GM21528 (cell line): ENCODE measurements around the gene GRK5.

ENCODE experiments used
- ATAC-seq: cut with Tn5 transposase; IDR thresholded peaks from one replicate; pipeline ENCODE4 v1.9.1; 2021; ENCODE audit warnings: mild to moderate bottlenecking, moderate library complexity; ENCODE audit not compliant: unreplicated experiment, low FRiP score

GRK5 gene

GRCh38 chr10:119393845-119394244, 186.5 kb downstream of the GRK5 start:
- ATAC-seq = no peak

- no peak for ATAC-seq
Observed at GRCh38 chr10:119394657-119395279, 187.4 kb downstream of the GRK5 start.

DNA sequence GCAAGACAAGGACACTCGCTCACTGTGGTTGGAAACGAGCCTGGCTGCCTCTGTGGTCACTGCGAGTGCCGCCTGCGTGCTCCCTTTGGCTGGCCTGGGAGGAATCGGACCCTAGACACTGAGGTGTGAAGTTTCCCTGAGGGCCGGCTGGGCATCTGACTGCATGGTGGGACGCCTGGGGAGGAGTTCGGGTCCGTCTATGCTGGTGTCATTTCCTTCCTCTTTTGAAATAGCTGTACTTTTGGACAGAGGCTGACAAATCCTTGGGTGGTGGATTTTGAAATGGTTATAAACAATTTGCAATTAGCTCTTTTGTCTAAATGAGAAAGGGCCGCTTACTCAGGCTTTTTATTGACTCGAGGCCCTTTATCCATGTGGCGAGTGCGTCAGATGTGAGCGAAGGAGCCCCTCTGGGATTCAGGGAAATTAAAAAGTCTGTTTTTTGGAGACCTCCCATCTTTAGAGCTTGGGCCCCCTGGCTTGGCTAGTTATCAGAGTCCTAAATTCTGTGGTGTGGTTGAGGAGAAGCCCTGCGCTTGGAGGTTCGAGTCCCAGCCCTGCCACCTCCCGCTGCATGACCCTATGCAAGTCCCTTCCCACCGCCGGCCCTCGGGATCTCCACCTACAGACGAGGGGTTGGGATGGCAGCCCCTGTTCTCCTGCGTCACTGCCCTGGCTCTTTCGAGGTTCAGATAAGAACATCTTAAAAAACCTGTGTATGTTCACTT, 188.1 kb downstream of the GRK5 start:
- ATAC-seq = no peak

GRCh38 chr10:119396008-119396708, 188.8 kb downstream of the GRK5 start:
- ATAC-seq = no peak

DNA sequence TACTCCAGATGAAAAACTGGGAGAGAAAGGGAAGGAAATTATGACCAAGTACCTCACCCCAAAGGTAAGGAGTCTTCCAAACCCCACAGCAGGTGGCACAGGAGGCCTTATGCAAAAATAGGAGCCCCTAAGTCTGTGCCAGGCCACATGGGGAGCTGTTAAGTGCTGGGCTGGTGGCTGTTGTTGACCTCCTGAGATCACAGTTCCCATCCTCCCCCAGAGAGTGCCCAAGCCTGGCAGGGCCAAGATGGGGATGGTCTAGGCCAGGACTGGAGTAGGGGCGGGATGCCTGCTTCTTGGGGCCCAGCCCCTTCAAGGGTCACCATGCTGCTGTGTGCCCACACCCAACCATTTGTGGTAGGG, 189.3 kb downstream of the GRK5 start:
- ATAC-seq = no peak

- ATAC-seq = no peak
Observed at GRCh38 chr10:119397416-119397815, 190.0 kb downstream of the GRK5 start.

DNA sequence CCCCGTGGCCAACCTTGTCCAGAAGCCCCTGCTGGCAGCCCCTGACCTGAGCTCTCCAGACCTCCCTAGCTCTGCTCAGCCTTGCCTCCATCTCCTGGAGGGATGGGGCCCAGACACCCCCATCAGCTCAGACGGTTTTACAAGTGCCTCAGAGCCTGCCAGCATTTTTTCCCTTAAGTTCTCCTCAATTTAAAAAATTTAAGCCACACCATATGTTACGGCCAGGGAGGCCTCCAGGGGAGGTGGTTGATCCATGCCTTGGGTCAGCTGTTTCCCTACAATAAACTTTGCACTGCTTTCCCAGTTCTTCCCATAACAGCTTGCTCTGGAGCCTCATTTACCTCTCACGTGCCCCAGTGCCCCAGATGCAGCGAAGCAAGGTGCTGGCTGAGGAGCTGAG, 191.6 kb downstream of the GRK5 start:
- ATAC-seq = no peak

GRCh38 chr10:119399466-119399865, 192.1 kb downstream of the GRK5 start:
- ATAC-seq = no peak

DNA sequence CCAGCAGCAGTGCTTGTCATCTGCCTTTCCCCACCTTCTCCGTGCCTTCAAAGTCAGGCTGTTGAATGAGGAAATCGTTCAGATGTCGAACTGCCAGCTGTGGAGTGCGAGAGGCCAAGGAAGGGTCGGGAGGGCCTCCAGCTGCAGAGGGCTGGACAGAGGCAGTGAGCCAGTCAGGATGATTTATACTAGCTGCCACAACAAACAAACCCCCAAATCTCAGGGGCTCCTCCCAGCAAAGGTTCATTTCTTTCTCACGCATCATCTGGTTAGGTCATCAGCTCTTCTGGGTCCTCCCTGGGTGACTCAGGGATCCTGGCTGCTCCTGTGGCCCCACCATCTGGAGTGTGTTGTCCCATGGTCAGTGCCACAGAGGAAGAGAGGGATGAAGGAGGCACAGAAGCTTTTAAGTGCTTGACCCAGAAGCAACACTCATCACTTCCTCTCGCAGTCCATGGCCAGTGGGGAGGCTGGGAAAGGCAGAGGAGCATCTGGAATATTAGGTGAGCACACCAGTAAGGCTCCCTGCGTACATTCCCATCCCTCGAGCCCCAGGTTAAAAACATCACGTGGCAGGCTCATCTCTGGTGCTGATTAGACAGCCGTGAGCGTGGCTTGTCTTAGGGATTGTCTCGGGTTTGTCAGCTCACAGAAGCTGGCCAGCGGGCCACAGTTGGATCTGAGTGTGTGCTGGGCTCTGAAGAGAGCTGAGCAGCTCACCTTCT, 194.5 kb downstream of the GRK5 start:
- no peak for ATAC-seq

- ATAC-seq = no peak
Observed at GRCh38 chr10:119403921-119404320, 196.6 kb downstream of the GRK5 start.

DNA sequence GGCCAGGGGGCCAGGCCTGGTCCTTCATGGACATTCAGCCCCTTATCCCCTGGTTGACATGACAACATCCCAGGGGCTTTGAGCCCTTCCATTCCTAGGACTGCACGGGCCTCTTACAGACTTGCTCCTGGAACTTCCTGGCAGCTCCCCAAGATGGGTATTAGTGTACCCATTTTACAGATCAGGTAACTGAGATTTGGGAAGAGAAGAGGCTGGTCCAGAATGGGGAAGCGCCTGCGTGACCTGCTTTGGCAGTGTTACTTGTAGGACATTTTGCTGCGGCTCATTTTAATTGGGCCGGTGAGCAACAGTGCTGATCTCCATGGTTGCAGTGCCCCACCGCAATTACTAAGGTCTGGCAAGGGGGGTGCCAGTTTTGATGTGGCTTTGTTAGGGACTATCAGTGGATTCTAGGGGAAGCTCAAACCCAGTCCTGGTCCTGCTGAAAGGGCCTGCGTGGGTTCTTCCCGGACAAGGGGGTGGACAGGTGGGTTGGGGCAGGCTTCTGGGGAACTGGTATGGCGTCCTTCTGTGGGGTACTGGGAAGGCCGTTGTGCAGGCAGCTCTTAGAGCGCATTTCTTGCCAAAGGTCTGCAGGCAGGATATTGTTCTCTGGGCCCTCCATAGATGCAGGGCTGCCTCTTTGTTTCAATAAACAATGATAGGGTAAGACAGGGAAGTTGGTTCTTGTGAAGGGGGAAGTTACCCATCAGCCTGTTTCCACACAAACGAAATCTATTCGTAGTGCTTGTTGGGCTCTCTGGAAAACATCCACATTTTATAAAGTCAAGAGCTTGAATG, 197.5 kb downstream of the GRK5 start:
- no peak for ATAC-seq

- no peak for ATAC-seq
Observed at GRCh38 chr10:119405520-119405807, 198.1 kb downstream of the GRK5 start.

GRCh38 chr10:119406137-119406536, 198.8 kb downstream of the GRK5 start:
- no peak for ATAC-seq

GRCh38 chr10:119406601-119407253, 199.4 kb downstream of the GRK5 start:
- ATAC-seq = no peak

GRCh38 chr10:119407254-119407777, 199.9 kb downstream of the GRK5 start:
- ATAC-seq = no peak

GRCh38 chr10:119408072-119408471, 200.7 kb downstream of the GRK5 start:
- ATAC-seq = no peak

- no peak for ATAC-seq
Observed at GRCh38 chr10:119408969-119409371, 201.6 kb downstream of the GRK5 start.

DNA sequence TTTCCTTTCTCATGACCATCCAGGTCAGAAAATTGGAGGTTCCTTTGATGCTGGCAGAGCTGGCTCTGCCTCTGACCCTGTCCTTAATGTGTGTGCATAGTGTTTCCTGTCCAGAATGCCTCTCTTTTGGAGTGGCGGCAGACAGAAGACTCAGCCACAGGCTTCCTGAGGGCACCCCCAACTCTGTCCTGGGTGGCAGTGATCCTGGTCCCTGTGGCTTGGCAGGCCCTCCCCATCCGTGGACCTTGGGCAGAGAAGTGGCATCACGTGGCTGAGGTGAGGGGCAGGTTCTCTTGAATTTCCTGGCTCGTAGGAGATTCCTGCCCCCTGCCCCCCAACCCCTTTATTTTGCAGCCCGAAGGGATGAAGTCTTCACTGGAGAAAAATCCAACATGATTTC, 202.0 kb downstream of the GRK5 start:
- ATAC-seq = no peak

DNA sequence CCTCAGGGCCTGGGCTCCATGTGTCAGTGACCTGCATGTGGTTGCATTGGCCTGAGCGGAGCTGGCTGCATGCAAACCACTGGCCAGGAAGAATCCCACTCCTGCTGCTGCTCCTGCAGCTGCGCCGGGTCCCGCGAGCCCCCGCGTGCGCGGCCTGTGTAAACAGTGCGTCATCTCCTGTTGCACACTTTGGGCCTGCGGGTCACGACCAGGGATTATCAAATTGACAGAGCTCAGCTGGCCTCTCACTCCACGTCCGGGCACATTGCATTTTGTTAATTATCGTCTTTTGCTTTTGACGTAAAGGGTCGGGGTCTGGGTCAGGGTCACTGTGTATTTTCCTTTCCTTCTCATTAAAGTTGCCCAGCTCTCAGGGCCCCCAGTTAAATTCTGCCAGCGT, 202.5 kb downstream of the GRK5 start:
- no peak for ATAC-seq
